HUES6 (cell line): ENCODE measurements around the gene RTBDN.
A peak's percentile ranks its signal among the peaks of the same experiment; 100 is the strongest.

Experiments used
- H3K27ac ChIP-seq: 2 replicates; pipeline ENCODE4 v1.7.0; 2013; ENCODE audit warnings: low read depth, mild to moderate bottlenecking, low read length, inconsistent platforms
- H3K27me3 ChIP-seq: 2 replicates; pipeline ENCODE4 v1.6.1; 2013; ENCODE audit warnings: low read length; ENCODE audit not compliant: control insufficient read depth, insufficient read depth
- H3K36me3 ChIP-seq: 2 replicates; pipeline ENCODE4 v1.6.1; 2013; ENCODE audit warnings: low read length; ENCODE audit not compliant: control insufficient read depth, insufficient read depth
- H3K4me1 ChIP-seq: 2 replicates; pipeline ENCODE4 v1.6.1; 2013; ENCODE audit warnings: low read length; ENCODE audit not compliant: control insufficient read depth, insufficient read depth
- H3K4me3 ChIP-seq: 2 replicates; pipeline ENCODE4 v1.5.1; 2013; ENCODE audit warnings: low read depth, low read length
- H3K9ac ChIP-seq: one replicate; pipeline ENCODE4 v1.6.1; 2013; ENCODE audit warnings: mild to moderate bottlenecking, low read length
- H3K9me3 ChIP-seq: 2 replicates; pipeline ENCODE4 v1.6.1; 2013; ENCODE audit warnings: low read depth, low read length; ENCODE audit not compliant: control insufficient read depth, insufficient read depth

Gene RTBDN

DNA sequence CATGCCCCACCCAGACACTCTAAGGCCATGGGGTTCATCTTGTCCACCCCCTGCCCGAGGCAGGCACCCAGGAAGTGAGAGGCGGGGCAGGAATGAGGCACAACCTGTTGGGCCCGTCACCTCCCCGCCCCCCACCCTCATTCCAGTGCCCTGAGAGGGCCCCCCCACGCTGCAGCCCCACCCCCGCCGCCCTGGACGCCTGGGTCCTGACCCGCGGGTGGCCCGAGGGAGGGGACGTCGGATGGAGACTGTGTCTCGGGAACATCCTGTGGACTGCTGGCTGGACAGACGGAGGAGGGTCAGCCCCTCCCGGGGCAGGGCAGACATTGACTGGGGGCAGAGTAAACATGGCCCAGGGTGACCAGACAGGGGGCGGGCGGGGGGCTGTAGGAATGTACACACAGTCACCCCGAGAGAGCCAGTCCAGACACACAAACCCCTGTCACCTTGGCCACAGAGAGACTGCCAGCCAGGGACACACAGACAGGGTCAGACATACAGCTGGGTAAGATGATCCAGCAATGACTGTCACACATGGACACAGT lies 50.5 kb downstream of the RTBDN start:
- peak overlapping the region; percentile 52 for H3K9ac ChIP-seq
- no peaks in the 10 kb centered on the region for H3K36me3 ChIP-seq
- no peaks in the 10 kb centered on the region for H3K9me3 ChIP-seq
- H3K27me3 ChIP-seq: no peaks in the 10 kb centered on the region
- H3K4me1 ChIP-seq: peaks cover 39% of the 10 kb centered on the region
- H3K27ac ChIP-seq: peak overlapping the region; percentile 31; the same call in 1 of the 2 replicates
- H3K4me3 ChIP-seq: peak overlapping the region; percentile 39

DNA sequence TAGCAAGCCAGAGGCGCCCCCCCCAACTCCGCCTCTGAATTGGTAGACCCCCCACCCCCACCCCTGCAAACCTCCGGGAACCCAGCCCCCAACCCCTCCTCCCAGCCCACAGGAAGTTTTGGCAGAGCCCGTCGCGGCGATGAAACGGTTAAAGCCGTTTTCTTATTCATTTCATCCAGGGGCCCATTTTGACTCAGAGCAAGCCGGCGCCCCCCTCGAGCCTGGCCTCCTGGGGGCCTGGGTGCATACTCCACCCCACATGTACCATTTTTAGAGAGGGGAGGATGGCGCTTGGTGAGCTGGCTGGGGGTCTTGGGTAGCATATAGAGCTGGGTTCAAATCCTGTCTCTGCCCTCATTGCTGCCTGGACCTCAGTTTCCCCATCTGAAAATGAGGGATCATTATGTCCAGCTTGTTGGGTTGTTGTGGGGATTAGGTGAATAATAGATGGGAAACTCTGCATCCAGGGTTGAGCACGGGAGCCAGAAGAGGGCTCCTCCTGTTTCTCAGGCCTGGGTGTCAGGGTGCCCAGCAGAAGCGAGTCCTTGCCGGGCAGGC lies 51.0 kb downstream of the RTBDN start:
- Histone ChIP-seq H3K4me1 (peaks cover 39% of the 10 kb centered on the region), H3K9ac (peak overlapping the region; percentile 63)

DNA sequence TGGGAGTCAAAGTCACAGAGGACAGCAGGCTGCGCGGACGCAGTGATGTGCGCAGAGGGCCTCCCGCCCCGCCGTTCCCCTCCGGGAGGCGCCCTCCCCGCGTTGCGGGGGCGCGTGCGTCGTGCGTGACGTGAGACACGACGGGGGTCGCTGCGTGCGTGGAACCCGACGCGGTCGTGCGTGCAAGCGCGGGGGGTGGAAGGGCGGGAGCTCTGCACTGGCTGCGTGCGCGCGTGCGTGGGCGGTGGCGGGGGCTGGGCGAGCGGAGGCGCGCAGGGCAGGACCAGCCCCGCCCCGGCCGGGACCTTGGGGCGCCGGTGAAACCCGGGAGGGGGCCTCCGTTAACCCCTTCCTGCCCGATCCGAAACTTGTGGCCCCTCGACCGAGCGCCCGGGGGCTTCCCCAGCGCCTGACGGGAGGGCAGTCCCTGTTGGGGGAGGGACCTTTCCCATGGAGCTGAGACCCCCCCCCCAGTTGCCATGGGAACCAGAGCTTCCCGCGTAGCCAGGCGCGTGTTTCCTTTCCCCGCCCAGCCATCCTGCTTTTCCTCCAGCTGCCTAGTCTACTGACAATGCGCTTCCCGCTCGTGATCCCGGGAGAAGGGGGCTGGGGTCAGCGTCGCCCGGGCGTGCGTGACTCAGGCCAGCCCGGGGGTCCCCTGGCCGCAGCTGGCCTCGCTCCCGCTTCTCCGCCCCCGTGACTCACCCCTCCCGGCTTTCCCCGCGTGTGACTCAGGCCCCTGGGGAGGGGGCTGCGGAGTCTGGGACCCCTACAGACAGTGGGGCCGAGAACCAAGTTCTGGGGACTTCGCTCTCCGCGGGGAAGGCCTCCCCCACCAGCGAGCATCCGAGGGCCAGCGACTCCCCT lies 51.7 kb downstream of the RTBDN start:
- Histone ChIP-seq H3K9me3 (no peaks in the 10 kb centered on the region), H3K9ac (peak overlapping the region; percentile 63), H3K4me1 (peaks cover 35% of the 10 kb centered on the region), H3K27me3 (no peaks in the 10 kb centered on the region), H3K27ac (peak overlapping the region; percentile 79; the same call in 1 of the 2 replicates), H3K4me3 (peak overlapping the region; percentile 64), H3K36me3 (no peaks in the 10 kb centered on the region)

More for the DNA sequence above, 51.0 kb downstream of the RTBDN start:
- H3K27me3 ChIP-seq: no peaks in the 10 kb centered on the region
- peak overlapping the region; percentile 64 for H3K4me3 ChIP-seq
- H3K27ac ChIP-seq: peak overlapping the region; percentile 79; the same call in 1 of the 2 replicates
- H3K9me3 ChIP-seq: no peaks in the 10 kb centered on the region
- no peaks in the 10 kb centered on the region for H3K36me3 ChIP-seq

DNA sequence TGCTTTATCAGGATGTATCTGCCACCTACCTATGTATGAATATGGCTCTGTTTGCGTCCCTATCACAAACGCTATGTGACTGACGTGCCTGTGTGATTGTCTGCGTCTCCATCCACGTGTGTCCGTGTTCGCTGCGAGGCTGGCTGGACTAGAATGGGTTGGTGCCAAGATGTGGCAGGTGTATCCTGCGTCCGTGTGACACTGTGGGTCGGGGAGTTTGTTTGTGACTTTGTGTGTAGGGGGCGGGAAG lies 52.3 kb downstream of the RTBDN start:
- no peak overlapping the region; the same call in 1 of the 2 replicates for H3K27ac ChIP-seq

DNA sequence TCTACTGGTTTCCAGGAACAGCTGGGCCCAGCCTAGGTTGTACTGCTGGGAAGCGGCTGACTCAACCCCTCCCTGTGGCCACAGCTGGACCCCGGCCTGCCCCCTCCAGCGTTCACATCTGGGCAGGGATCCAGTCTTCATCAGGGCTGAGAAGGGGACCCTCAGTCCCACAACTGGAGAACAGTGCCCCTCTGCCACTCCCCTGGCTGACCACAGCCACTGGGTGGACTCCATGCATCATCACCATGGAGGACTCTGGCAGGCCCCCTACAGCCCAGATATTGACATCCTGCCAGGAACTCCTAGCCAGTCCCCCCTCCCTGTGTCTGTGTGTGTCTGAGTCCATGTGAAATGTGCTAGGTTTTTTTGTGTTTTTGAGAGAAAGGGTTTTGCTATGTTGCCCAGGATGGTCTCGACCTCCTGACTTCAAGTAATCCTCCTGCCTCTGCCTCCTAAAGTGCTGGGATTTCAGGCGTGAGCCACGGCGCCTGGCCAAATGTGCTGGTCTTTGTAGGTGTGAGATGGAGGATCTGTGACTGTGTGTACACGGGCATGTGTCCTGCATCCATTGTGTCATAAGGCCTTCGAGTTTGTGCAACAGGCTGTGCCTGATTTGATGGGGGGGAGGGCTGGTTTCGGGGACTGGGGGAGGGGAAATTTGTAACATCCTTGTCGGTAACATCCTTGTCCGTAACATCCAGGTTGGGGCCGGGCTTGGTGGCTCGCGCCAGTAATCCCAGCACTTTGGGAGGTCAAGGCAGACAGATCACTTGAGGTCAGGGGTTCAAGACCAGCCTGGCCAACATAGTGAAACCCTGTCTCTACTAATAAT lies 55.0 kb downstream of the RTBDN start:
- H3K4me1 ChIP-seq: peaks cover 29% of the 10 kb centered on the region
- H3K27ac ChIP-seq: no peak overlapping the region
- H3K4me3 ChIP-seq: peak overlapping the region; percentile 77; the same call in 1 of the 2 replicates
- no peaks in the 10 kb centered on the region for H3K9me3 ChIP-seq
- no peaks in the 10 kb centered on the region for H3K27me3 ChIP-seq
- H3K9ac ChIP-seq: no peak overlapping the region
- no peaks in the 10 kb centered on the region for H3K36me3 ChIP-seq

More for the DNA sequence above, 52.3 kb downstream of the RTBDN start:
- peaks cover 39% of the 10 kb centered on the region for H3K4me1 ChIP-seq
- no peaks in the 10 kb centered on the region for H3K27me3 ChIP-seq
- H3K9ac ChIP-seq: peak overlapping the region; percentile 63
- H3K4me3 ChIP-seq: peak overlapping the region; percentile 64
- no peaks in the 10 kb centered on the region for H3K9me3 ChIP-seq
- H3K36me3 ChIP-seq: no peaks in the 10 kb centered on the region

DNA sequence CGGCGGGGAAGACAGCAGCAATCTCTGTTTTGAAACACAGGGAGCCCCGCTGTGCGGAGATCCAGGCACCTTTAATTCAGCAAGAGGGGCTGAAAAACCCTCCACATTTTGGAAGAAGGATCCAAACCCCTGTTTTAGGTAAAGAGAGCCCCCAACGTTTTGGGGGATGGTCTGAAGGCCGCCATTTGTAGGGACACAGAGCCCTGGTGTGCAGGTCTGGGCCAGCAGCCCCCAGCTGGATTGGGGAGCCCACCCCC lies 55.5 kb downstream of the RTBDN start:
- H3K9me3 ChIP-seq: no peaks in the 10 kb centered on the region
- H3K27me3 ChIP-seq: no peaks in the 10 kb centered on the region
- H3K4me1 ChIP-seq: peaks cover 26% of the 10 kb centered on the region
- peak overlapping the region; percentile 70 for H3K9ac ChIP-seq
- H3K27ac ChIP-seq: no peak overlapping the region; the same call in 1 of the 2 replicates
- no peaks in the 10 kb centered on the region for H3K36me3 ChIP-seq
- H3K4me3 ChIP-seq: peak overlapping the region; percentile 77

DNA sequence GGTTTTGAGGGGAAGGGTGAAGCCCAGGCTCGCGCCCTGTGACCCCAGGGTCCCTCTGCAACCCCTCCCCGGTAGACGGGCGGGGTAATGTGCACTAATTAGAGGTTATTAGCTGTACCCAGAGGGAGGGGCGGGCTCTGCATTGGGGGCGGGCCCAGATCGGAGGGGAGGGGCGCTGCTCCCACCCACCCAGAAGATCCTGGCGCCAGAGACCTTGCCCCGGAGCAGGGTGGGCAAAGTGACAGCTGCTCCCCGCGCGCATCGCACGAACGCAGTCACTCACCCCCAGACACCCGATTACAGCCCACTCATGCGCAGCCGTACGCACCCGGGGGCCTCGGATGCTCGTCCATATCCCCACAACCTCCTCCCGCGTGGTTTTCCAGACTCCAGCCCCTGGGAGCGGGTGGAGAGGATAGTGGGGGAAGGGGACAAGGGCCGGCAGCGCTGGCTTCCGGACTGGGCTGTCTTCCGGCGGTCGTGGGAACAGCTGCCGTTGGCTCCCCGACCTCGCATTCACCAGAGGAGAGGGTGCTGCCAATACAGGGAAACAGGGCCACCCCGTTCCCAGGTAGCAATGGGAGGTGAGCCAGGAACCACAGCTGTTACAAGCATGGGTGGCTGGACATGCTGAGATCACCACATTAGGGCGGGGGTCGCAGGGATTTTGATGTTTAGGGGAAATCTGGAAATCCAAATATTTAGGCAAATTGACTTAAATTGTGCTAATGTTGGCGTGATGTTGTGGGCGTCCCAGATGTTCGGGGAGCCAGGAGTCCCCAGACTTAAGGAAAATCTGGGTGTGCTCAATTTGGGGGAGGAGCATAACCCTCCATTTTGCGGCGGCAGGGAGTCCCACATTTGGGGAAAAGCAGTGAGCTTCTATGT lies 56.1 kb downstream of the RTBDN start:
- Histone ChIP-seq H3K4me1 (peaks cover 21% of the 10 kb centered on the region), H3K9ac (peak overlapping the region; percentile 70), H3K4me3 (peak overlapping the region; percentile 77), H3K36me3 (no peaks in the 10 kb centered on the region), H3K9me3 (no peaks in the 10 kb centered on the region), H3K27me3 (no peaks in the 10 kb centered on the region), H3K27ac (no peak overlapping the region; the same call in 1 of the 2 replicates)

DNA sequence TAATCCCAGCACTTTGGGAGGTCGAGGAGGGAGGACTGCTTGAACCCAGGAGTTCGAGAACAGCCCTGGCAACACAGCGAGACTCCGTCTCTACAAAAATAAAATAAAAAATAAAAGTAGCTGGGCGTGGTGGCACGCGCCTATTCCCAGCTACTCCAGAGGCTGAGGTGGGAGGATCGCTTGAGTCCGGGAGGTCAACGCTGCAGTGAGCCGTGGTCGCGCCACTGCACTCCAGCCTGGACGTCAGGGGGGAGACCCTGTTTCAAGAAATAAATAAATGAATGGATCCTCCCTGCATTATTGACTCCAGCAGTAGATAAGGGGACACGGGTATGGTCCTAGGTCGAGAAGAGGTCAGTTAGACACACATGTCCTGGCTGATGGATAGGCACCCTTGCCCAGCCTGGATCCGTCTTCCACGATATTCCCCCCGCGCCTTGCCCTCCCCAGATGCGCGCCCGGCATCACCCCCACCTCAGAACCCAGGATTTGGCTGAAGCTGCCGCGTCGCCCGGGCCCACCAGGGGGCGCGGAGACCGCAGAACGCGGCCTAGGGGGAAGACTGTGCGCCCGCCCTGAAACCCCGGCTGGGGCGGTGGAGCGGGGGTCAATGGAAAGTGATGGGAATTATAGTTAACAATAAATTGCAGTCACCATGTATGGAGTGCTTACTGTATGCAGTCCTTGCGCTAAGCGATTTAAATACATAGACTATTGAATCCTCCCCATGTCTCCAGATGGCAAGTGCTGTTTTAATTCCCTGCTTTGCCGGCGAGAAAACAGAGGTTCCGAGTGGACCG lies 57.0 kb downstream of the RTBDN start:
- peak overlapping the region; percentile 63 for H3K9ac ChIP-seq
- H3K4me3 ChIP-seq: peak overlapping the region; percentile 77
- H3K36me3 ChIP-seq: no peaks in the 10 kb centered on the region
- no peaks in the 10 kb centered on the region for H3K27me3 ChIP-seq
- peaks cover 21% of the 10 kb centered on the region for H3K4me1 ChIP-seq
- H3K9me3 ChIP-seq: no peaks in the 10 kb centered on the region
- no peak overlapping the region for H3K27ac ChIP-seq
